Ammon's horn (tissue), 1 donor: ENCODE data around the gene ZNF239.
"Not testable (repeated sequence)": the region's sequence is repeated elsewhere in the genome, so short reads cannot be mapped to it uniquely, and the experiment has no call there.

ENCODE experiments used
- DNase-seq: peaks from one replicate; pipeline ENCODE4 v3.0.0-alpha.2; 2016; ENCODE audit warnings: low spot score

Gene ZNF239

DNA sequence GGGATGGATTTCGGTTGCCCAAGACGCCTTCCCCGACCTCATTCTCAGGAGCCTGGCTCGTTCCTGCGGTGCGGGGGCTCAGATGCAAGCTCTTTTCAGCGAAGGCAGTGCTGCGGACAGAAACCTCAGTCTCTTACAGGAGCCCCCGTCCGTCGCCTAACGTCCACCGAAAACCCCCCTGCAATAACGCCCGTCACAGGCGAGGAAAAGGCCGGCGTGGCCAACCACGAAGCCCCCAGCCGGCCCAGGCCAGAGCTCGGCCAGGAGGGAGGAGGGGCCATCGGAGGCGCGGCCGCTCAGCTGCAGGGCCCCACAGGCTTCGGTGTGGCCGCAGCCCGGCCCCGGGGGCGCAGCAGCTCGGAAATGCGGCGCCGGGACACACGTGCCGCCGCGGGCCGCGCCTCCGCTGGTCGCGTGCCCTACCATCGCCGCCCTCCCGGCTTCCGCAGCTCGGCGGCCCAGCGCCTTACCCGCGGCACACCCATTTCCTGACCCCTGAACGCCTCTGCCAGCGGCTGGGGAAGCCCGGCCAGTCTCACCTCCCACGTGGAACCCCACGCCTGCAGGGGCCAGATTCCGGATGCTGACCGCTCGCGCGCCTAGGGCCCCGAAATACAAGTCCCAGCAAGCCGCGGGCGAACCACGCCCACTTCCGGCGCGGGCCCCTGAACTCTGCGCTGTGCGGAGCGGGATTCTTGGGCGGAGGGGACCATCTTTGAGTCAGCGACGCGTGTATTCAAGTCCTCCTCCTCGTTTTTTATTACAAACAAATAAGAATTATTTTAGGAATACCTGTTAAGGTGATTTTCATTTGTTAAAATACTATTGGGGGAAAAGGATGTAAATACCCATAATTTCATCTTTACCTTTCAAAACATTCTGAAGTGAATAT, at the start of gene ZNF239:
ZNF239 (minus strand) TSS at position 616 of the 892 bp plus-strand sequence. CDS start 16,537 bp downstream, outside the sequence.
- DNase-seq: peak; percentile 91

DNA sequence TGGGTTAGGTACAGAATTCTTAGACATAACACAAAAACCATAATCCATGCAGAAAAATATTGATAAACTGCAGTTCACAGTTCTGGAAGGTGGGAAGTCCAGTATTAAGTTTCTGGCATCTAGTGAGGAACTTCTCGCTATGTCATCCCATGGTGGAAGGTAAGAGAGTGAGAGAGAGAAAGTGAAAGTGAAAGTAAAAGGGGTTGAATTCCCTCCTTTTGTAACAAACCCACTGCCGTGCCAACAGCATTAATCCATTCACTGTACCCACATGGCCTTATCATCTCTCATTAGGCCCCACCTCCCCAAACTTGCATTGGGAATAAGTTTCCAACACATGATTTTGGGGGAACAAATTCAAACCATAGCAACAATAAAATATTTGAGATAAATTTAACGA, 48.9 kb upstream of the ZNF239 start:
- no peak for DNase-seq

DNA sequence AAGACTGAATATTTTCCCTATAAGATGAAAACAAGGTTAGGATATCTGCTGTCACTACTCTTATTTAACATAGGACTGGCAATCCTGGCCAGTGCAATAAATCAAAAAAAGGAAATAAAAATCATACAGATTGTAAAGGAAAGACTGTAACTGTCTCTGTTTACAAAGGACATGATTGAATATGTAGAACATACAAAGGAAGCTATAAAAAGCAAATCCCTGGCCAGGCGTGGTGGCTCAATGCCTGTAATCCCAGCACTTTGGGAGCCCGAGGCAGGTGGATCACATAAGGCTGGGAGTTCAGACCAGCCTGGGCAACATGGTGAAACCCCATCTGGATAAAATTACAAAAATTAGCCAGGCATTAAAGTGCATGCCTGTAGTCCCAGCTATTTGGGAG, 47.6 kb upstream of the ZNF239 start:
- DNase-seq: no peak

DNA sequence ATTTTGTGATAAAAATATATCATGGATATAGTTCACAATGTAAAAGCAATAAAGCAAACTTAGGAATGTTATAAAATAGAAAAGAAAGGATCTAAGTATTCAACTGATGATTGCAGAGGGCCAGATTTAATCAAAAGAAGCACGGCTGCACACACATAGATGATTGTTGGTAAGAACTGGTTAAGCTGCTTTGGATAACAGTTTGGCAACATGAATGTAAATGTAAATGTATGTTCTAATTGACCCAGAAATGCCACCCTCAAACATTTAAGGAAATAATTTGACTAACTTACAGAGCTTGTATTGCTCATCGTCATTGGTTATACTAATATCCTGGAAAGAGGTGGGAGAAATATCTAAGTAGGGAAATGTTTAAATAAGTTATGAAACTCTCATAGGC, 45.0 kb upstream of the ZNF239 start:
- DNase-seq: no peak

DNA sequence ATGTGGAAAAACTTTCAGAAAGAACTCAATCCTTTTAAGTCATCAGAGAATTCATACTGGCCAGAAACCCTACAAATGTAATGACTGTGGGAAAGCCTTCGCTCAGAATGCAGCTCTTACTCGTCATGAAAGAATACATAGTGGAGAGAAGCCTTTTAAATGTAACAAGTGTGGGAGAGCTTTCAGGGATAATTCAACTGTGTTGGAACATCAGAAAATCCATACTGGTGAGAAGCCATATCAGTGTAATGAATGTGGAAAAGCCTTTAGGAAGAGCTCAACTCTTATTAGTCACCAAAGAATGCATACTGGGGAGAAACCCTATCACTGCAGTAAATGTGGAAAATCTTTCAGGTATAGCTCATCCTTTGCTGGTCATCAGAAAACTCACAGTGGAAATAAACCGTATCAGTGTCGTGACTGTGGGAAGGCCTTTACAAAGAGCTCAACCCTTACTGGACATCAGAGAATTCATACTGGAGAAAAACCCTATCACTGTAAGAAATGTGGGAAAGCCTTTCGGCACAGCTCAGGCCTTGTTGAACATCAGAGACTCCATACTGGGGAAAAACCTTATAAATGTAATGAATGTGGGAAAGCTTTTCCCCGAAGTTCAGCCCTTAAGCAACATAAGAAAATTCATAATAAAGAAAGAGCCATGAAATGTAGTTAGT, 42.4 kb upstream of the ZNF239 start:
- DNase-seq: no peak

DNA sequence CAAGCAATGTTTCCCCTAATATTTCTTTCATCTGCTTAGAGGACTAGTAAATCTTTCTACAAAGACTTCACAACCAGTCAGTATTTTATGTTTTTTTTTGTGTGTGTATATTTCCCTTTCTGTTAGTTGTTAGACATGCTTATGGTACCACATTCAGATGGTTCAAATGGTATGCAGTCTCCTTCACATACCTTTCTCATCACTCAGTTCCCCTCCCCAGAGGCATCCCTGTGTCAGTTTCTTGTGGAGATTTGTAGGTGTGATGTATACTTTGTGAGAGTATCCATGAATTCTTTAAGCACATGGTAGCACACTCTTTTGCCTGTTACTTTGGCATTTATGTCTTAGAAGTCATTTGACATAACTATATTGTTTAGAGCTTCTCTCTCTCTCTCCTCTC, 36.2 kb upstream of the ZNF239 start:
- no peak for DNase-seq

DNA sequence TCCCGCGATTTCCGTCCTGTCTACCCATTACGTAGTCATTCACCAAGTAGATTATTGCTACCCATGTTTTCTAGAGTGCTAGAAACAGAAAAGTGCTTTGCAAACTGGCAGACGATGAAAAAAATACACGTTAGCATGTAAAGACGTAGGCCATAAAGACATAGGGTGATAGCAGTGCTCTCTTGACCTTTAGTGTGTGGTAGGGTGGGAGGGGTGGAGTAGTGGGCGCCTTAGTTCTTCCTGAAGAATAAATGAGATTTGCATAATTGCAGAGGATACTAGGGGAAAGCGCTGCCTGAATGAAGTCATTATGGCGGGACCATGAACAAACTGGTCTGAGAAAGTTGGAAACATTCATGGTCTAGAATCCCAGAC, 32.8 kb upstream of the ZNF239 start:
- no peak for DNase-seq

DNA sequence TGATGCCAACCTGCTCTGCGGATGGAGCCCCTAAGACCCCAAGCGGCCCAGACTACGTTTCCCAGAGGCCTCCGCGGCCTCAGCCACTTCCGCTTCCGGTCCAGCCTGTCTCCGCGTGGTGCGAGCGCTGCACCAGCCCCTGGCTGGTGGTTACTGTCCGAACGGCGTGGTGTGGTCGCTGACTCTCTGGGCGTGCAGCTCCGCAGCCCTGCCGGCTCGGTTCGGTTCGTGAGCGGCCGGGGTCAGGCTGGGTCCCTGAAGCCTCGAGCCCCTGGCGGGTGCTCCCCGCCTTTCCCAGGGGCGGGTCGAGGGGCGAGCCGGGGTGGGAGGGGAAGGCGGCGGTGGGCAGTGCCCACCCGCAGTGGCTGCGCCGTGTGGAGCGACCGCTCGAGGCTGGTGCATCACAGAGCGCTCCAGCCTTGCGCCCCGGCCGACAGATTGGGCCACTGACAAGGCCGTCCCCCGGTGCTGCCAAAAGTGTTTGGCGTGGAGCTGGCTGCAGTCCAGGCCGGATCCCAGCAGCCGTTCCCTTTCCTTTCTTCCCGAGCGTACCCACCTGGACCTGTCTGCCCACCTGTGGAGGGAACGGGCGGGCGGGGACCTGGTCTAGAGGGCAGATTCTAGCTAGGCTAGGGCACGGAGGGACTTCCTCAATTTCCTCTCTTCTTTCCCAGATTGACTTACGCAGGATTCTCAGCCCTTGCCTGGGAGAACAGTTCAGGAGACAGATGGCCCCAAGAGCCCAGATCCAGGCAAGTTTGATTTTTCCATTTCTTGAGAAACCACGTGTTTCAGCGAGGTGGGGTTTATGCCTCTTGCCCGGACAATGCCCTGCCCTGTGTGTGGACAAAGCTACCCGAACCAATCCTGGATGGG, 32.1 kb upstream of the ZNF239 start, which contains the start of gene ZNF485:
ZNF485 (plus strand) TSS at position 116 of the 876 bp plus-strand sequence; CDS start at position 729, 613 bp downstream.
- DNase-seq: peak; percentile 80

DNA sequence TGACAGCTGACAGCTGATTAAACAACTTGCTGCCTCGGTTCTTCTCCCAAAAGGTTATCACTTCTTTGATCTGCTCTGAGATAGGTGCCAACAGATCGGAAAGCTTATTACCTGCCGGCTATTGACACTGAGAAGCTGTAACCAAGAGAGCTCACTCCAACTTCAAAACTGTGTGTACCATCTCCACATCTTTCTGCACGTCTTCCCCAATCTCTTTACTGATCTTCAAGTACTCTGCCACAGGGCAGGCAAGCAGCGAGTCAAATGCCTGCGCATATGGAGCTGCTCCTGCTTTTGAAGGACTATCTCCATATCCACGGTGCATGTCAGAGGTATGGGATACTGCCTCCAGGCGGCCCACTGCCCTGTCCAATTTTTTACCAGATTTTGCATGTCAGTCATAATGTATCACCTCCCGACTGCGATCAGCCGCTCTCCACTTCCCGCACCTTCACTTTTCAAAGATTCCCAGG, 31.5 kb upstream of the ZNF239 start:
- DNase-seq: no peak

DNA sequence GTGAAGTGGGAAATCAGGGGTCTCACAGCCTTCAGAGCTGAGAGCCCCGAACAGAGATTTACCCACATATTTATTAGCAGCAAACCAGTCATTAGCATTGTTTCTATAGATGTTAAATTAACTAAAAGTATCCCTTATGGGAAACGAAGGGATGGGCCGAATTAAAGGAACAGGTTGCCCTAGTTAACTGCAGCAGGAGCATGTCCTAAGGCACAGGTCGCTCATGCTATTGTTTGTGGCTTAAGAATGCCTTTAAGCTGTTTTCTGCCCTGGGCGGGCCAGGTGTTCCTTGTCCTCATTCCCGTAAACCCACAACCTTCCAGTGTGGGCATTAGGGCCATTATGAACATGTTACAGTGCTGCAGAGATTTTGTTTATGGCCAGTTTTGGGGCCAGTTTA, 27.2 kb upstream of the ZNF239 start:
- DNase-seq: not testable (repeated sequence)

DNA sequence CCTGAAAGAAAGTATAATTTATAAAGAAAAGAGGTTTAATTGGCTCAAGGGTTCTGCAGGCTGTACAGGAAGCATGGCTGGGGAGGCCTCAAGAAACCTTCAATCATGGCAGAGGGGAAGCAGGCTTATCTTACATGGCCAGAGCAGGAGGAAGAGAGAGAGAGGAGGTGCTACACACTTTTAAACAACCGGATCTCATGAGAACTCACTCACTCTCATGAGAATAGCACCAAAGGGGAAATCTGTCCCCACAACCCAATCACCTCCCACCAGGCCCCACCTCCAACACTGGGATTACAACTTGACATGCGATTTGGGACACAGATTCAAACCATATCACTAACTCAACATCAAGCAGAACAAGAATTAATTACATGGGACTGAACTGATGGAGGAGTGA, 24.9 kb upstream of the ZNF239 start:
- no peak for DNase-seq

DNA sequence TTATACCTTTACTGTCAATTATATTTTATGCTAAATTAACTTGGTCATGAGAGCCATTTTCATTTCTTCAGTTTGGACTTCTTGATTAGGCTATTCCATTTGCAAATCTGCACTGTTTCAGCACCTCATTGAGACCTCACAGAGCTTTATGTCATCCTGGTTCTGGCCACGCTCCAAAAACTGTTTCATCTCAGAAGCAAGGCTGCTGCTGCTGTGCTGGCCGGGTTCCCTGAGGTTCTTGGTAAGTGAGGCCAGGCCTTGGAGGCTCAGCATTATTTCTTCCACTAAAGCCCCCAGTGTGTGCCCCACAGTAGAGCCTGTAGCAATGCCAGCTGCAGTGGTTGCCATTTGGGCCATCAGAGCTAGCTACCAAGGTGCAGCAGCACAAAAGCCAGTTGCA, 24.0 kb upstream of the ZNF239 start:
- DNase-seq: no peak

DNA sequence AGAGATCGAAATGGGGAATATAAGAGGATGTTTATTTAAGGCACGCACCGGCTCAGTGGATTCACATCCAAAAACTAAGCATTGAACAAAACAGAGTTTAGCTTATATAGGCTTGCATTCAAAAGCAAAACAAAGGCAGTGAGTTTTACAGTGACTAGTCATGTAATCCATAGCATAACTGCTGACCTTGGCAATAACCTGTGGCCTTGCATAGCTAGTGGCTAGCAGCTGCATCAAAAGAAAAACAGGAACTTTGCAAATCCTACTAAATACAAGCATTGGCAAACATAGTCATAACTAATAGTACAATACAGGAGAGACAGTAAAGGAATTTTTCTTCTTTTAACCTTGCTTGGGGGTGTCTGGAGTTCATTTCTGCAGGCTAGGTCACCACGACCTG, 22.1 kb upstream of the ZNF239 start:
- DNase-seq: no peak

DNA sequence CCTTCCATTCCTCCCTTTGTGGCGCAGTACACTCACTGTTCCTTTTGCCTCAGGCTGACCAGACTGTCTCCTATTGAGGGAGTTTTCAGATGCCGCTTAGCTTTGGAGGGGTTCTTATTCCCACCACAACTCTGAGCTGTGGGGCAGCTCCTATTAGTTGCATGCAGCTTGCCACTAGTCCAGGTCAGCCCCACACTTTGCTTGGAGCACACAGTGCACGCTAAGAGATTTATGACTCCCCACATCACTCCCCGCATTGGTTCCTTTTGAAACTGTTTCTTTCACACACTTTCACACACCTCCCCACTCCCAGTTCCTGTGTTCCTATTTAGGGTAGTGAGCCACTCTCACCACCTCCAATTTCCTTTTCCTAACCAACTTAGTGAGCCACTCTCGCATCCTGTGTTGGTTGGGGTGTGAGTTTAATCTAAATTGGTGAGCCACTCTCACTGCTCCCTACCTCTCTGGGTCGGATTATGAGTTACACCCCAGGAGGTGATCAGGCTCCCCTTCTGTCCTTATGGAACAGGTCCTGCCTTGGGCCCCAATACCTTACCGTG, 21.4 kb upstream of the ZNF239 start:
- no peak for DNase-seq

DNA sequence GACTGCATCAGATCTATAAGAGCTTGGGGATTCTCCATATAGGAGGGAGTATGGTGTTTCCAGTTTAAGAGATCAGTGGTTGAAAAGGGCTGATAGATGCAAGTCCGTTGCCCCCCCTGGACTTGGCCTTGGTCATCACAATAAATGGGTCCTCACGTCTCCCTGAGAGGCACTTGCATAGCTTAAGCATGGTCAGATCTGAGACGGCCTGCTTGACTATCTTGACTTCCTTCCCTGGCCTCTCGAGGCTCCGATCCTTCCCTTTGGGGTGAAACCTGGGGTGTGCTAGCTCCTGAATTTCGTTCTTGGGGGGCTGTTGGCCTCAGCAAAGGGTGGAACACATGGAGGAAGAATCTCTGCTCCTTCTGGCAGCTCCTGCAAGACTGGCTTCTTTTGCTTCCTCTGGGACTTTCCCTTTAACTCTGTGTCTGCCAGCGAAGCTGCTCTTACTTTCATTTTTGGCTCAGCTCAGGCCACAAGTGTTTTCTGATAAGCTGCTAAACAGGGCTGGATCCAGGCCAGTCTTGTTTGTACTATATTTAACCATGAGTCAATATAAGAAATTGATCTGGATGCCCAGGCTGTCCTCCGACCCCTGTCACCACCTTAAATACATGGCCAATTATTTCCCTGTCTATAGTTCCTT, 20.7 kb upstream of the ZNF239 start:
- no peak for DNase-seq

DNA sequence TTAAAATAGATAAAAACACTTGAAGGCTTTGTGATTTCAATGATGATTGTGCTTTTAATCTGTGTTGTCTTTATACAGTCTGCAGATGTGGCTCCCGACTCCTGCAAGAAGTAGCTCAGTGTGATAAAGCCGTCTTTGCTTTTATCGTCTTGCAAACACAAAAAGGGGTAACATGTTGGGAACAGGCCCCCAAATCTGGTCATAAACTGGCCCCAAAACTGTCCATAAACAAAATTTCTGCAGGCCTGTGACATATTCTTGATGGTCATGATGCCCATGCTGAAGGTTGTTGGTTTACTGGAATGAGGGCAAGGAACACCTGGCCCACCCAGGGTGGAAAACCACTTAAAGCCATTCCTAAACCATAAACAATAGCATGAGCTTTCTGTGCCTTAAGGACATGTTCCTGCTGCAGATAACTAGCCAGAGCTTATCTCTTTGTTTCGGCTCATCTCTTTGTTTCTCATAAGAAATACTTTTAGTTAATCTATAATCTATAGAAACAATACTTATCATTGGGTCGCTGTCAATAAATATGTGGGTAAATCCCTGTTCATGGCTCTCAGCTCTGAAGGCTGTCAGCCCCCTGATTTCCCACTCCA, 17.0 kb upstream of the ZNF239 start:
- DNase-seq: no peak

DNA sequence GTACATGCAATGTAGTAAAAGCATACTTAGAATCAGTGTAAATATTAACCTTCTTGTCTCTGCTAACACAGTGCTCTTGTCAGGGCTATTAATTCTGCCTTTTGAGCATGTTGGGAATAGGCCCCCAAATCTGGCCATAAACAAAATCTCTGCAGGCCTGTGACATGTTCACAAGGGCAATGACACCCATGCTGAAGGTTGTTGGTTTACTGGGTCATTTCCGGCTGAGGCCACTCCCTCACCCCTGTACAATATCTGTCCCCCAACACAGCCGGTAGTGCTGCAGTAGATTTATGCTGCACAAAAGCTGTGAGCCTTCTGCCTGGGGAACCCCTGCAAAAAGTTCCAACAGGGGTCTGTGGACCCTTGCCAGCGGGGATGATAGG, 12.3 kb upstream of the ZNF239 start:
- not testable (repeated sequence) for DNase-seq

DNA sequence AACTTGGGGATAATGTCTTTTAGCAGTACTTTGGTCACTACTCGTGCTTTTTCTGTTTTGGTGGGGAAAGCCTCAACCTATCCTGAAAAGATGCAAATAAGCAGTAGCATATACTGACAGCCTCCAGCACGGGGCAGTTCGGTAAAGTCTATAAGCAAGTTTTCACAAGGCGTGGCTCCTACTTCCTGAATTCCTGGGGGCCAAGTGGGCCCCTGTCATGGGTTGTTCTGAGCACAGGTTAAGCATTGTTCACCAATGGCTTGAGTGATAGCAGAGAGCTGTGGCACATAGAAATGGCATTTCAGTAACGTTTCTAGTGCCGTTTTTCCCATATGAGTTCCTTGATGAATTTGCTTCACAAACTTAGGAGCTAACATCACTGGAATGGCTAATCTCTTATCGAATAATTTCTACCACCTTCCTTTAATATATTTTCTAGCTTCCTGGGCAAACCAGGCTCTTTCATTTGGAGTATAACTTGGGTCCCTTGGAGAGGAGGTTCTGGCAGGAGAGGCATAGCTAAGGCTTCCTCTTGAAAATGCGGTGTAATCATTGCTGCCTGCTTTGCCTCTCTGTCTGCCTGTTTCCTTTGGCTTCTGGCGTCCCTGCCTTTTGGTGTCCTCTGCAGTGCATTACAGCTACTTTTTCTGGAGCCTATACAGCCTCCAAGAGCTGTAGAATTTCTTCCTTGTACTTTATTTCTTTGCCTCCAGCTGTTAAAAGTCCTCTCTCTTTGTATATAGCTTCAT, 11.7 kb upstream of the ZNF239 start:
- DNase-seq: no peak

DNA sequence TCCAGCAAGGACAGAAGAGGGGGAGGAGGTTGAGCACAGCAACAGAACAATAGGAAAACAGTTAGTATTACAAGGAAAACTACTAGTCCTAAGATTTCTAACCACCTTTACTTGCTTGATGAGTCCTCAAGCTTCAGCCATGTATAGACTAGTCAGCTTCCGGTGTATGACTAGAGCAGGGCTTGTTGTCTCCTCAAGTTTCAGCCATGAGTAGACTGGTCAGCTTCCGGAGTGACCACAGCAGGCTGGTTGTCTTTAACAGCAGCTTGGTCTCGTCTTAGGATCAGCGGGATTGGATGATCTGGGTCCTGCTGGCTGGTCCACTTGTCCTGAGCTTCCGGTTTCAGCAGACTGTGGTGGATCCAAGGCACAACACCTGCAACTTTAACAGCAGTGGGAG, 10.6 kb upstream of the ZNF239 start:
- no peak for DNase-seq

DNA sequence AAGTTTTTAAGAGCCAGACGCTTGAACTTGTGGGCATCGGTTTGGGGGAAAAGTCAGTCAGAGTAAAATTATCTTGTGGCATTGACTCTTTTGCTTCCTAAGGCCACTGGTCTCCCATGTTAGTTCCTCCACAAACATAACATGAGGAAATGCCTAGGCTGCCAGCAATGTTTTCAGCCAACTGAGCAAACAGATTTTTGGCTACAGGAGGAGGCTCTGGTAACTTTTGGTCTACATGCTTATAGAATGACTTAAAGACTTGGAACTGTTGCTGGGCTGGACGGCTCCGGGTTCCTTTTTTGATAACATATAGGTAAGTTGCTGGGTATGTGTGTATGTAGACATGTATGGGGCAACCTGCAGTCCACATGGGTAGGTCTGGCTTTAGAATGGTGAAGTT, 9.6 kb upstream of the ZNF239 start:
- no peak for DNase-seq
